HG03432 (cell line): ENCODE results near the gene USP17L20.
"Not testable (repeated sequence)": the region's sequence is repeated elsewhere in the genome, so short reads cannot be mapped to it uniquely, and the experiment has no call there.

ENCODE experiments used
- ATAC-seq: cut with Tn5 transposase; IDR thresholded peaks from one replicate; pipeline ENCODE4 v1.9.1; 2021; ENCODE audit warnings: mild to moderate bottlenecking, moderate library complexity; ENCODE audit not compliant: unreplicated experiment

The USP17L20 gene

GRCh38 chr4:9257824-9258223 lies at the start of gene USP17L20:
Gene USP17L20, plus strand, starts transcription at chr4:9258124. Its CDS starts 0 bp downstream, at chr4:9258124.
- not testable (repeated sequence) for ATAC-seq

- ATAC-seq = not testable (repeated sequence)
These were observed 47.6 kb upstream of the USP17L20 start, which contains the start of gene USP17L10 for GRCh38 chr4:9210357-9210756. Gene USP17L10, plus strand, starts transcription at chr4:9210657. Its CDS starts 0 bp downstream, at chr4:9210657.

GRCh38 chr4:9214701-9215100 lies 43.2 kb upstream of the USP17L20 start:
- ATAC-seq = not testable (repeated sequence)

GRCh38 chr4:9215105-9215504 lies 42.8 kb upstream of the USP17L20 start, which contains the start of gene USP17L11:
Gene USP17L11, plus strand, starts transcription at chr4:9215405. Its CDS starts 0 bp downstream, at chr4:9215405.
- ATAC-seq = not testable (repeated sequence)

- not testable (repeated sequence) for ATAC-seq
These were observed 38.1 kb upstream of the USP17L20 start, which contains the start of gene USP17L12 for GRCh38 chr4:9219852-9220251. Gene USP17L12, plus strand, starts transcription at chr4:9220152. Its CDS starts 0 bp downstream, at chr4:9220152.

GRCh38 chr4:9224596-9224995 lies 33.3 kb upstream of the USP17L20 start, which contains the start of gene USP17L13:
Gene USP17L13, plus strand, starts transcription at chr4:9224896. Its CDS starts 0 bp downstream, at chr4:9224896.
- not testable (repeated sequence) for ATAC-seq

GRCh38 chr4:9230249-9230648 lies 27.7 kb upstream of the USP17L20 start:
- not testable (repeated sequence) for ATAC-seq

GRCh38 chr4:9234085-9234484 lies 23.8 kb upstream of the USP17L20 start, which contains the start of gene USP17L15:
Gene USP17L15, plus strand, starts transcription at chr4:9234385. Its CDS starts 0 bp downstream, at chr4:9234385.
- not testable (repeated sequence) for ATAC-seq

GRCh38 chr4:9238461-9238860 lies 19.5 kb upstream of the USP17L20 start:
- ATAC-seq = not testable (repeated sequence)

GRCh38 chr4:9243579-9243978 lies 14.3 kb upstream of the USP17L20 start, which contains the start of gene USP17L17:
Gene USP17L17, plus strand, starts transcription at chr4:9243879. Its CDS starts 0 bp downstream, at chr4:9243879.
- not testable (repeated sequence) for ATAC-seq

- ATAC-seq = not testable (repeated sequence)
These were observed 9.8 kb upstream of the USP17L20 start, which contains the start of gene USP17L18 for GRCh38 chr4:9247953-9248680. Gene USP17L18, plus strand, starts transcription at chr4:9248630. Its CDS starts 0 bp downstream, at chr4:9248630.

GRCh38 chr4:9253078-9253477 lies 4.8 kb upstream of the USP17L20 start, which contains the start of gene USP17L19:
Gene USP17L19, plus strand, starts transcription at chr4:9253378. Its CDS starts 0 bp downstream, at chr4:9253378.
- ATAC-seq = not testable (repeated sequence)

- not testable (repeated sequence) for ATAC-seq
These were observed 4.6 kb downstream of the USP17L20 start, which contains the start of gene USP17L21 for GRCh38 chr4:9262572-9262971. Gene USP17L21, plus strand, starts transcription at chr4:9262872. Its CDS starts 0 bp downstream, at chr4:9262872.

- not testable (repeated sequence) for ATAC-seq
These were observed 9.4 kb downstream of the USP17L20 start, which contains the start of gene USP17L22 for GRCh38 chr4:9267319-9267718. Gene USP17L22, plus strand, starts transcription at chr4:9267619. Its CDS starts 0 bp downstream, at chr4:9267619.

- not testable (repeated sequence) for ATAC-seq
These were observed 13.8 kb downstream of the USP17L20 start for GRCh38 chr4:9271719-9272118.
